ENCODE measurements around the gene DEFB119. TPM values are rescaled to one million over a fixed set of nuclear protein-coding genes. Genes with fewer than 3 reads are reported as not detected.

The DEFB119 gene
- total RNA-seq, 4 donors from 2014 or later: not detected

GRCh38 chr20:31406115-31406514, 15.7 kb upstream of the DEFB119 start, which contains the start of gene DEFB121:
DEFB121 (minus strand) TSS chr20:31406215; CDS start chr20:31406152, 63 bp downstream.
- no peak within 1 kb of the TSS for H3K4me3 ChIP-seq
- H3K27ac ChIP-seq: no peak within 1 kb of the TSS
- 37 to 41% methylated on average over 2 to 3 of the region's 3 CpGs for WGBS, 2 donors (ENCODE audit: low coverage in 1 of 2)
- no peaks in the 10 kb centered on the region for H3K36me3 ChIP-seq
- no peak for TF ChIP-seq POLR2AphosphoS5 (IDR thresholded peaks at IDR 0.05)
- DNase-seq: no peak
- in situ Hi-C loops (cut with MboI; ENCODE audit: low pct_ligation_motif_present in 1 of 4, low pct_unique_long_range_greater_than_20kb in 1 of 4, low sequenced_read_pairs in 3 of 4): loop anchor here in 1 of 4 donors (25.0 kb wide), 1 partner anchor 94 kb away; the partner anchor contains the start of gene DEFB116
- H3K4me1 ChIP-seq: no peaks in the 10 kb centered on the region
- no peaks in the 10 kb centered on the region for H3K9me3 ChIP-seq
- H3K27me3 ChIP-seq: no peaks in the 10 kb centered on the region
- intact Hi-C loops (cut with DNase I; ENCODE audit: low total_unique reads): no loop called here

GRCh38 chr20:31403886-31404285, 13.5 kb upstream of the DEFB119 start:
- DNase-seq: no peak
- in situ Hi-C loops (cut with MboI; ENCODE audit: low pct_ligation_motif_present in 1 of 4, low pct_unique_long_range_greater_than_20kb in 1 of 4, low sequenced_read_pairs in 3 of 4) (loop anchor here in 1 of 4 donors (25.0 kb wide), 1 partner anchor 92 kb away; the partner anchor contains the start of gene DEFB116), intact Hi-C loops (cut with DNase I; ENCODE audit: low total_unique reads) (no loop called here)
- Histone ChIP-seq H3K9me3 (no peaks in the 10 kb centered on the region), H3K36me3 (no peaks in the 10 kb centered on the region), H3K4me1 (no peaks in the 10 kb centered on the region), H3K4me3 (no peak overlapping the region), H3K27me3 (no peaks in the 10 kb centered on the region), H3K27ac (no peak overlapping the region)
- TF ChIP-seq CTCF (IDR thresholded peaks at IDR 0.05) (no peak), POLR2AphosphoS5 (IDR thresholded peaks at IDR 0.05) (no peak), POLR2A (IDR thresholded peaks at IDR 0.05) (no peak), EP300 (IDR thresholded peaks at IDR 0.05; ENCODE audit: low read depth) (no peak)
- 40% methylated on average over 1 of the region's 1 CpG; no CpG with 5 or more reads in 1 of the 2 donors for WGBS, 2 donors (ENCODE audit: low coverage in 1 of 2)

- intact Hi-C loops (cut with DNase I; ENCODE audit: low total_unique reads): no loop called here
- in situ Hi-C loops (cut with MboI; ENCODE audit: low pct_ligation_motif_present in 1 of 4, low pct_unique_long_range_greater_than_20kb in 1 of 4, low sequenced_read_pairs in 3 of 4): no loop called here
- WGBS, 2 donors (ENCODE audit: low coverage in 1 of 2): 21 to 42% methylated on average over 3 of the region's 3 CpGs
Observed at GRCh38 chr20:31394900-31395299, 4.5 kb upstream of the DEFB119 start.

GRCh38 chr20:31392836-31393235, 2.4 kb upstream of the DEFB119 start:
- DNase-seq: no peak
- H3K4me1 ChIP-seq: no peaks in the 10 kb centered on the region
- H3K9me3 ChIP-seq: no peaks in the 10 kb centered on the region
- no peak overlapping the region for H3K27ac ChIP-seq
- H3K4me3 ChIP-seq: no peak overlapping the region
- no peaks in the 10 kb centered on the region for H3K27me3 ChIP-seq
- no peaks in the 10 kb centered on the region for H3K36me3 ChIP-seq
- in situ Hi-C loops (cut with MboI; ENCODE audit: low pct_ligation_motif_present in 1 of 4, low pct_unique_long_range_greater_than_20kb in 1 of 4, low sequenced_read_pairs in 3 of 4) (no loop called here), intact Hi-C loops (cut with DNase I; ENCODE audit: low total_unique reads) (no loop called here)
- WGBS, 2 donors (ENCODE audit: low coverage in 1 of 2): 66 to 82% methylated on average over 1 to 2 of the region's 2 CpGs
- no peak for TF ChIP-seq POLR2AphosphoS5 (IDR thresholded peaks at IDR 0.05)
- TF ChIP-seq EP300 (IDR thresholded peaks at IDR 0.05; ENCODE audit: low read depth): no peak
- TF ChIP-seq POLR2A (IDR thresholded peaks at IDR 0.05): no peak
- no peak for TF ChIP-seq CTCF (IDR thresholded peaks at IDR 0.05)

More at GRCh38 chr20:31394900-31395299, 4.5 kb upstream of the DEFB119 start:
- Histone ChIP-seq H3K27me3 (no peaks in the 10 kb centered on the region), H3K9me3 (no peaks in the 10 kb centered on the region), H3K4me1 (no peaks in the 10 kb centered on the region), H3K36me3 (no peaks in the 10 kb centered on the region), H3K27ac (no peak overlapping the region), H3K4me3 (no peak overlapping the region)
- DNase-seq: no peak
- no peak for TF ChIP-seq POLR2A (IDR thresholded peaks at IDR 0.05)
- TF ChIP-seq POLR2AphosphoS5 (IDR thresholded peaks at IDR 0.05): no peak
- TF ChIP-seq EP300 (IDR thresholded peaks at IDR 0.05; ENCODE audit: low read depth): no peak
- TF ChIP-seq CTCF (IDR thresholded peaks at IDR 0.05): no peak

GRCh38 chr20:31374346-31374745, 16.0 kb downstream of the DEFB119 start:
- Histone ChIP-seq H3K36me3 (no peaks in the 10 kb centered on the region), H3K9me3 (no peaks in the 10 kb centered on the region), H3K4me1 (no peaks in the 10 kb centered on the region), H3K27ac (no peak overlapping the region), H3K27me3 (no peaks in the 10 kb centered on the region), H3K4me3 (no peak overlapping the region)
- intact Hi-C loops (cut with DNase I; ENCODE audit: low total_unique reads) (no loop called here), in situ Hi-C loops (cut with MboI; ENCODE audit: low pct_ligation_motif_present in 1 of 4, low pct_unique_long_range_greater_than_20kb in 1 of 4, low sequenced_read_pairs in 3 of 4) (no loop called here)
- 71 to 84% methylated on average over 2 of the region's 2 CpGs for WGBS, 2 donors (ENCODE audit: low coverage in 1 of 2)
- TF ChIP-seq POLR2A (IDR thresholded peaks at IDR 0.05): no peak
- no peak for TF ChIP-seq CTCF (IDR thresholded peaks at IDR 0.05)
- TF ChIP-seq POLR2AphosphoS5 (IDR thresholded peaks at IDR 0.05): no peak
- no peak for TF ChIP-seq EP300 (IDR thresholded peaks at IDR 0.05; ENCODE audit: low read depth)
- DNase-seq: no peak

All from transverse colon (tissue), 4 donors.